Activated CD4-positive, CD25-positive, alpha-beta regulatory T cell treated with anti-CD3 and anti-CD28 coated beads, Interleukin-2, amount 50 U/mL, for 72 hours (primary cell): ENCODE measurements around the gene PPP1R12B.
"Not testable (repeated sequence)": the region's sequence is repeated elsewhere in the genome, so short reads cannot be mapped to it uniquely, and the experiment has no call there.

ENCODE experiments used
- DNase-seq: peaks from one replicate; pipeline ENCODE4 v3.0.0; 2021

Gene PPP1R12B

DNA sequence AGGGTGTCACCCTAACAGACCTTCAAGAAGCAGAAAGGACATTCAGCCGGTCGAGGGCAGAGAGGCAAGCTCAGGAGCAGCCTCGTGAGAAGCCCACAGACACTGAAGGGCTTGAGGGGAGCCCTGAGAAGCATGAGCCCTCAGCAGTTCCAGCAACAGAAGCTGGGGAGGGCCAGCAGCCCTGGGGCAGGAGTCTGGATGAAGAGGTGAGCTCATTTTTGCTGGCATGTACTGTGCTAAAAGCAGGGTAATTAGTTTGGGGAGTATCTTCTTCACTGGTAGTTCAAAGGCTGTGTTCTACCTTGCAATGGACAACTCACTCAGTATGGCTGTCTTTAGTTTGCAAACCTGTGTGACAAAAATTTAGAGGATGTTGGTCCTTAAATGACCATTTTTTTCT is 144.6 kb downstream of the PPP1R12B start:
- DNase-seq = not testable (repeated sequence)

DNA sequence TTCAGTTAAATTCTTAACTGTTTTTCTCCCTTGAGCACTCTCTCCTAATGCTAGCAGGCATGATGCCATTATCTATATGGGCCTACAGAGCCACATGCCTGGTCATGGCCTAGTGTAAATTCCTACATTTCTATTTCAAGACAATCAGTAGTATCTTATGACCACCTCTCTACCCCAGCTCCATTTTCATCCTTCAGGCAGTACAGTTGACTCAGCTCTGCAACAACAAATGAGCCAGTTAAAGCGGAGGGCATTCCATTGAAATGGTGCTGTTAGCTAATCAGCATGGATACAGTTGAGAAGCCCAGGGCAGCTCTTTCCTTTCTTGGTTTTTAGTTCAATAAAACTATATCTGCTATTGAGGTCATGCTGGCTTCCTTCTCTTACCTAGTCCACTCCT is 150.0 kb downstream of the PPP1R12B start:
- no peak for DNase-seq

DNA sequence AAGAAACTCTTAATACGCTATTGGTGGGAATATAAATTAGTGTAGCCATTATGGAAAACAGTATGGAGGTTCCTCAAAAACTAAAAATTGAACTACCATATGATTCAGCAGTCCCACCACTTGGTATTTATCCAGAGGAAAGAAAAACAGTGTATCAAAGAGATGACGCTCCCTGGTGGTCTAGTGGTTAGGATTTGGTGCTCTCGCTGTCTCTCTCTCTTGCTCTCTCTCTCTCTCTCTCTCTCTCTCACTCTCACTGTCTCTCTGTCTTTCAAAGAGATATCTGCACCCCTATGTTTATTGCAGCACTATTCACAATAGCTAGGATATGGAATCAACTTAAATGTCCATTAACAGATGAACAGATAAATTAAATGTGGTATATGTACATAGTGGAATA is 151.5 kb downstream of the PPP1R12B start:
- DNase-seq = not testable (repeated sequence)

DNA sequence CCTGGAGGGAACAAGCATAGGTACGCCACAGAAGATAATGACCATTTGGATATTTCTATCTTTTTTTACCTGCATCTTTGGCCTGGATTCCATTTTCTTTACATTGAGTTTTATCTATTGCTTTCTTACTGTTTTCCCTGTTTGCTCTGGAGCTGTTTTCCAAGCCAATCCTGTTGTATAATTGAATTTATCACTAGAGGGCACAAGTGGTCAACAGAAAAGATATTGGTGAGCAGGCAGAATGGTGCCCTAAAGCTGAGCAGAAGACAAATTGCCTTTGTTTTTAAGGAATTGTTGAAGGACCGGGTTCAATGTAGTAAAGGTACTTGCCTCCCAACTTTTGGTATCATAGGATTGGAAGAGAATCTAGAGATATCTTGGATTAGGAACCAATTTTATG is 152.8 kb downstream of the PPP1R12B start:
- no peak for DNase-seq

DNA sequence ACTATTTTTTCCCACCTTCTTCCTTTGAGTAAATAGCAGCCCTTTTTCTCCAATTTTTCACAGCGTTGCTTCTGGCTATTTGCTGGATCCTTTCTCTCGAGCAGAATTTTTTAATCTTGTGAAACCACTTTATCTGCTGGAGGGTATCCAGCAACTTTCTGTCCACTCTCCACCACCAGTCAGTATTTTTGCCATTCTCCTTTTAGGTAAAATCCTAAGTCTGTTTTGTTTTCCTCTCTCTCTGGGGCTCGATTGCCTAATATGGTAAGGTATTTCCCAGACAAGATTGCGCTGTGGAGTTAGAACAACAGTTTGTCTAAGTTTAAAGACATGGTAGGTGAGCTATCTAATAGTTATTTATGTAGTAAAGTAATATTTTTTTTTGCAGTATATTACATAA is 156.9 kb downstream of the PPP1R12B start:
- no peak for DNase-seq

DNA sequence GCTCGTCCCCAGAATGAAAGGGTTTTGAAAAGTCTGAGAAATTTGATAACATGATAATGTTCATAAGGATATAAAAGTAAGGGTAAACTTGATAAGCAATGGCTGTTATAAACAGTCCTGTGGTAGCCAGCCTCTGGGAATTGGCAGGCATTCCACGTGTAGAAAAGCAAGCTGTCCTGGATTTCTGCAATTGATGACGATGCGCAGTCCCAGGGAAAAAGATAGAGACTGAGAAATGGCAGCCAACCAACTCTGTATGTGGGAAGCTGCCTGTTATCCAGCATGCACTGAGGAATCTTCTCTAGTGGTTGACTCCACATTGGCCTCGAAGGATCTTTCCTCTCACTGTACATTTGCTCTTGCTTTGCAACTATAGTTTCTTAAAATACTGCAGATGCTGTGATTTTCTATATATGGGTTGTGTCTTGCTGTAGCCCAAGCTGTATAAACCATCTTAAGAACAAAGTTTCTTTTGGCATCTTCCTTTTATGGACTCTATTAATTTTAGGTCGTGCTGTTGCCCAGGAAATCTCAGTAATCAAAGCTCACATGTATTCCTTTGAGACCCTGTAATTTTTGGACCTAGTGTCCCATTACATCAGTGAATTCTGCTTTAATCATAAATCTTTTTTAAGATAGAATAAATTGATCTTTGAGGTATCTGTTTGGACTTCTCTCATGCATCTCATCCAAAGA is 157.5 kb downstream of the PPP1R12B start:
- not testable (repeated sequence) for DNase-seq

DNA sequence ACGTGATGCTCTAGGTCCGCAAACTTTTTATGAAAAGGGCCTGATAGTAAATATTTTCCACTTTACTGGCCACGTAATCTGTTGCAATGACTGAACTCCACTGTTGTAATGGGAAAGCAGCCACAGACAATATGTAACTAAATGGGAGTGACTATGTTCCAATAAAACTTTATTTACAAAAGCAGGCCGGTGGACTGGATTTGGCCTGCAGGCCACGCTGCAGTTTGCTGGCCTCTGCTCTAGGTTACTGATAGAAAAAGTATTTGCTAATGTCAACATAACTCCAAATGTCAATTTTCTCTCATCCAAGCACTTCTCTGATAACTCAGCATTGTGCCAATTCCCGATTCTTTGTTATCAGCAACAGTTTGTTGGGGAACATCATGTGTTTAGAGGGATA is 160.4 kb downstream of the PPP1R12B start:
- DNase-seq = not testable (repeated sequence)

DNA sequence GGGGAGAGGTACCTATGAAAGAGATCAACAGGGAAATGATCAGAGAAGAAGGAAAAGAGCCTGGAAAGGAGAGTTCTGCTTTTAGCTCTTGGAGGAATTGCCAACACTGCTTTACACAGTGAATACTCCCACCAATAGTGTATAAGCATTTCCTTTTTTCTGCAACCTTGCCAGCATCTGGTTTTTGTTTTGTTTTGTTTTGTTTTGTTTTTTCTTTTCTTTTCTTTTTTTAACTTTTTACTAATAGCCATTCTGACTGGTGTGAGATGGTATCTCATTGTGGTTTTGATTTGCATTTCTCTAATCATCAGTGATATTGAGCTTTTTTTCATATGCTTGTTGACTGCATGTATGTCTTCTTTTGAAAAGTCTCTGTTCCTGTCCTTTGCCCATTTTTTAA is 165.4 kb downstream of the PPP1R12B start:
- DNase-seq = not testable (repeated sequence)

DNA sequence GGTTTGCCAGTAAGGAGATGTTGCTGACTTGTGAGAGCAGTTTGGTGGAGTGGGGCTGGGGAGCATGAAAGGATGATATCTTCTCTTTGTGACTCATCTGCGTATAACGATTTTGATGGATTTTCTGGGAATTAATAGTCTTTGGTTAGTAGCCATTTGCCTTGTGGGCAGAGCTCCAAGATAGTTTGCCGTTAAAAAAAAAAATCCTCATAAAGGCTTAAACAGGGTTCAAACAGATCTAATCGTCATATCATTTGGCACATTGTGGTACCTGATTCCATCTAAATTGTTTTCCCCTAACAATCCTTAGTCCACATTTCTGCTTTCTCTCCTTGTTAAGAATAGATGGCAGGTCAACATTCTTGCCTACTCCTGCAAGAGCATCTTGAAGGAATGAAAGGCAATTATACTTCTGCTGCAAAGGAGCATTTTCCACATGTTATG is 168.0 kb downstream of the PPP1R12B start:
- DNase-seq = no peak

DNA sequence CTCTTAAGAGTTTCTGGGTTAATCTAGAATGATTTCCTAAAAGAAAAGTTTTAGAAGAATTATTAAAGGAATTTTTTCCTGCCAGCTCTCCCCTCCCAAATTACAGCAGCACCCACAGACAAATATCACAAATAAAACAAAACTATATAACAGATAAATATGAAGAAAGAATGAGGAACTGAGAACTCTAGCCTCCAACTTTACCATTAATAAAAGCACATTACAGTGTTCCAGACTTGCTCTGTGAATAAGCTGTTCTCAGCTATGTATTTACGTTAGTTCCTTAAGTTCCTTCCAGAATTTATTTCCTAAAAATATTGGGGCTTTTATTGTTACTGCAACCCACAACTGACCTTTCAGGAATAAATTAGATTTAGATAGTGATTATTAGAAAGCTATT is 168.6 kb downstream of the PPP1R12B start:
- DNase-seq = not testable (repeated sequence)

DNA sequence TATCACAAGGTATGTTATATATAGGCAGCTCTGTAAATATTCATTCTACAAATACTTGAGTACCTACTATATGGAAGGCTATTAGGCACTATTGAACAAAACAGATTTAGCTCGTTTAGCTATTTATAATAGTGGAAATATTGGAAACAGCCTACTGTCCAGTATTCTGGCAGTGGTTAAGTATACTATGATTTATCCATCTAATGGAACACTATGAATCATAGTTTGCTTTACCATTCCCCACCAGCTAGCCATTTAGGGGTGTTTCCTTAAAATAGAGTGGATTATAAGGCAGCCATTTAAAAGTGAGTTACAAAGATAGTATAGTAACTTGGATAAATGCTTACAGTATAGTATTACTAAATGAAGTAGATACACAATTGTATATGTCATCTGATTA is 169.7 kb downstream of the PPP1R12B start:
- DNase-seq = not testable (repeated sequence)

DNA sequence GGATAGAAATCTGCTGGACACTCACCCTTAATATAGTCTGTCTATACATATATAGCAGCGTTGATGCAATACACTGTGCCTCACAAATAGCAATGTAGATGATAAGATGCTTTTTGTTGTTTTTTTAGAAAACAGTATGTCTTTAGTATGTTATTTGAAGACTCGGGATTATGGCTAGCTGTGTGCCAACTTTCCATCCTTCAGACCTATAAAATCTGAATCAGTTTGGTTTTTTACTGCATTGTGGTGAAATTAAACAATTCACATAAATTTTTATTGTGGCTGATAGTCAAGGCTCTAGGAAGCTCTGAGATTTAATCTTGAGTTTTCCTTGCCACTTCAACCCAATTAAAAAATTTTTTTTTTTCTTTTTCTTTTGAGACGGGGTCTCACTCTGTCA is 170.4 kb downstream of the PPP1R12B start:
- not testable (repeated sequence) for DNase-seq

DNA sequence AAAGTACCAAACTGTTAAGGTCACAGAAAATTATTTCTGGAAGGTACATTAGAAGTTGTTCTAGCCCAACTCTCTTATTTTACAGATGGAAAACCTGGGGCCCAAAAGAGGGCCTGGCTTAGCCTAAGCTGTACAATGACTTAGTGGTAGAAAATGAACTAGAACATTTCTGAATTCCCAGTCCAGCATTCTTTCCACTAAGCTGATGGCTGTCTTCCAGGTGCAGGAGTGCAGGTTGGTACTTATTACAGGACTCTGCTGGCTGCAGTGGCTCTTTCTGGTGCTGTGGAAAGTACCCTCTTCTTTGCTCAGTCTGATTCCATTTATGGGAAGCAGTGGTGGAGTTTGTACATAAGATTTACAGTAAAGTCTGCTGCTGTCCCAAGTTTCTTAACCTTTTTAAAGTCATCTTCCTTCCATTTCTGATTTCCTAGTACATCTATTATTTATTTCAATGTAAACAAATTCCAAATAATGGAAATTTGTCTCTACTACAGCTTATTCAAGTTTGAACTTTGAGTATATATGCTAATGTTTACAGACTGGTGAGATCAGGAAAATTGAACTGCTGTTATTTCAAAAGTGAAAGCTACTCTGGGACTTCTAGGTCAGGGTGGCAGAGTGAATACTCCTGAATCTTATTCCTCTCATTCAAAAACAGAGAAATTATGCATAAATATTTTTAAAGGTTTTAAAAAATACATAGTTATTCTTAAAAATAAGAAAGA is 171.8 kb downstream of the PPP1R12B start:
- not testable (repeated sequence) for DNase-seq

DNA sequence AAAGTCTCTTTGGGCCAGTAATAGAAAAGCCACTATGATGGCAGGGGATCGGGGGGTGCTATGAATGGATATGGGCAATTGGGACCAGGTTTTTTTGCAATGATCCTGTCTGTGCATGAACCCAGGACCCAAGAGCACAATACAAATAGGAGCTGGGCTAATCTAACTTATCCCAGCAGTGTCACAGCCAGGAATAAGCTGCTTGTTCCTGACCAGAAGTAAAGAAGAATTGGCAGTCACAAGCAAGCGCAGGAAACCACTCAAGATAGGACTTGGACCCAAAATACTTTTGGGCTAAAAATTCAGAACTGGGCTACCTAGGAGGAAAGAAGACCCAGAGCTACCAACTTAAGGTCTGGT is 172.3 kb downstream of the PPP1R12B start:
- not testable (repeated sequence) for DNase-seq

DNA sequence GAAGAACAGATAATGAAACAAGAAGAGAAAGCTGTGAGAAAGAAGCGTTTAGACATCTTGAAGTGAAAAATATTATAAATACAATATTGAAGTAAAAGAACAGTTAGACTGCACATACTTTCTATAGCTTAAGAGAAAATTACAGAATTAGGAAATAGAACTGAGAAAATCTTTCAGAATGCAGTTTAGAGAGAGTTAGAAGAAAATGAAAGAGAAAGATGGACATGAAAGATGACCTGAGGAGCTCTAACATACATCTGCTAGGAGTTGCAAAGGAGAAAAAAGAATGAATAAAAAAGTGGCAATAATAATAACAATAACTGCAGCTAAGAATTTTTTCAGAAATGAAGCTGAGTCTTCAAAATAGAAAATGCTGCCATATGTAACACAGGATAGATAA is 173.0 kb downstream of the PPP1R12B start:
- not testable (repeated sequence) for DNase-seq

DNA sequence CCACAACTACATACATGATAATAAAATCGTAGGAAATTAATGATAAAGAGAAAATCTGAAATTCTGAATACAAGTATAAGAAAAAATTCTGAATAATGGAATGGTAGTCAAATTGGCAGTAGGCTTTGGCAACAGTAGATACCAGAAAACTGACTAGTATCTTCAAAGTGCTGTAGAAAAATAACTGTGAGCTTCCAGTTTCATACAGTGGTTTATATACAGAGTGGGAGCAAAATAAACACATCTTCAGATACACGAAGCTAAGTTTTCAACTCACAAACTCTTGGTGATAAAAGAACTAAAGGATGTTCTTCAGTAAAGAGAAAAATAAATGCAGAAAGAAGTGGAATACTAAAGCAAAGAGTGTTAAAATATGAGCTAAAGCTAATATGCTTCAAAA is 173.4 kb downstream of the PPP1R12B start:
- DNase-seq = no peak

DNA sequence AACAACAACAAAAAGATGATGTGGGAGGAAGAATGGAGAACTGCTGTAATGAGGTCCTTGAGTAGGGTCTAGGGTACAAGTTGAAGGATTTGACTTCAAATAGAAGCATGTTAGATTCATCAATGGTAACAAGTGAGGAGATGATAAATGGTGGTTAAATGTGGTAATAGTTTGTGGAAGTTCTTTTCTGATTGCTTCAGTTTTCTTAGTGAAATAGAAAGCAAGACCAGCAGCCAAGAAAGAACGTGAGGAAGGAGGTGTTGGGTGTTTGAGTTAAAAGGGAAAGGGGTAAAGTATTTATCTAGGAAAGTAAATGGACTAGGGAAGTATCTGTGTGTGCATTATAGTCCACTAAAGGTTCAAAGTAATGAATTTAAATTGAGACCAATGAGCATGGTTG is 177.6 kb downstream of the PPP1R12B start:
- not testable (repeated sequence) for DNase-seq

DNA sequence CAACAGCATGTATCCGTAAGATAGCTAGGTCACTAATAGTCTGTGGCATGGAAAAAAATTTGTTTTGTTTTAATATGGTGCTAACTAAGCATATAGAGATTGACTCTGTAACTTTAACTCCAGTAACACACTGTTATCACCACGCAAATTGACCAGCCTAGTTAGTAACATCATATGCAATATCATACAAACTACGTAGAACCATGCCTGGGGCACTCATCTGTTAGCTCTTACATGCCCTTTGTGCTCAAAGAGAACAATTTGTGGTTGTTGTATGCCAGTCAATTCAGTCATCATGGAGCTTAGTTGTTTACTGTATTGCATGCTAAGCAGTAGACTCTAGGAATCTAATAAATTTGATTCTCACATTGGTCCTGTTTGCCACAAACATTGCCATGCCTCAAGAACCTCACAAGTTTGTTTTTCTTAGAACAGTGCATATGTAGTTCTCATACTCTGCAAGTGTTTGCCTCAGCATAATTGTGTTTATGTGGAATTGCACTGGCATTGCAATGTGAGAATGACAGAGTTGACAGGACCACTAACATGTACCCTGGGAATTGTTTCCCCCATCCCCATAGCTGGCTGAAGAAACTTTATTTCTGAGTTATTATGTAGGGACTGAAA is 179.7 kb downstream of the PPP1R12B start:
- DNase-seq = not testable (repeated sequence)

DNA sequence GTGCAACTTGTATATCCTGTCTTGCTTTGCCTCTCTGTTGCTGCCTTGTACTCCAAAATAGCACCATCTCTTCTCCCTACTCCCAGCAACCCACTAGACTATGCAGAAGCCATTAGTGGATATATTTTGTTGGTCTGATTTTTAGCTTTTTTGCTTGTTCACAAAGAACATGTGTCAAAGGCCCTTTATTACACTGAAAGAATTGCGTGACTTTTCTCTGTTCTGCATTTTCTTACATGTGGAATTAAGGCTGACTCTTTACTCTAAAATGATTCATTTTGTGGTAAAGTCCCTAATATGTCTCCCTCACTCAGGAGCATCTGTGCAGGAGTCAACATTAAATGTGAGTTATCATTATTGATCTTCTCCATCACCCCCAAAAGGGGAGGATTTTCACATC is 182.2 kb downstream of the PPP1R12B start:
- DNase-seq = not testable (repeated sequence)

DNA sequence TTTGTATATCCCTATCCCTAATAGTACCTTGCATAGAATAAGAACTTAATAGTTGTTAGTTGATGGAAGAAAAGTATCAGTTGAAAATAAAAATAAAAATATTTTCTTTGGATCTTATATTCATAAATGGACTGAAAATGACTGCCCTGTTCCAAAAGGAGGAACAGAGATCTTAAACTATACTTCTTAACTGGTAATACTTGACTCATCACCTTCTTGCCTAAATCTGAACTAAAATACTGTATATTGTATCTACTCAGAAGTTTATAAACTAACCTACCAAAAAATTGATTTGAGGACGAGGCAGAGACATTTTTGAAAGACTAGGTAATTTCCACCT is 182.9 kb downstream of the PPP1R12B start:
- DNase-seq = no peak

DNA sequence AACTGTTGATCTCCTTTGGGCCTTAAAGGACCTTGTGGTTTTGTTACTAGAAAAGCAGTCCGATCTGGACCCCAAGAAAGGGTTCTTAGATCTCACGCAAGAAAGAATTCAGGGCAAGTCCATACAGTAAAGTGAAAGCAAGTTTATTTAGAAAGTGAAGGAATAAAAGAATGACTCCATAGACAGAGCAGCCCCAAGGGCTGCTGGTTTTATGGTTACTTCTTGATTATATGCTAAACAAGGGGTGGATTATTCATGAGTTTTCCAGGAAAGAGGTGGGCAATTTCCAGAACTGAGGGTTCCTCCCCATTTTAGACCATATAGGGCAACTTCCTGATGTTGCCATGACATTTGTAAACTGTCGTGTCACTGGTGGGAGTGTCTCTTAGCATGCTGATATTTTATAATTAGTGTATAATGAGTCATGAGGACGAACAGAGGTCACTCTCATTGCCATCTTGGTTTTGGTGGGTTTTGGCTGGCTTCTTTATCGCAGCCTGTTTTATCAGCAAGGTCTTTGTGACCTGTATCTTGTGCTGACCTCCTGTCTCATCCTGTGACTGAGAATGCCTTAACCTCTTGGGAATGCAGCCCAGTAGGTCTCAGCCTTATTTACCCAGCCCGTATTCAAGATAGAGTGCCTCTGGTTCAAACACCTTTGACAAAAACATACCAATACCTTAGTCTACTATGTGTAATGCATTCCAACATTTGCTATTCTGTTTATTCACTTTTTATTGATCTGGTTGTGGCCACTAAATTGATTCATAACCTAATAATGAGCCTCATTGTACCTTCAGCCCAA is 183.5 kb downstream of the PPP1R12B start:
- not testable (repeated sequence) for DNase-seq

DNA sequence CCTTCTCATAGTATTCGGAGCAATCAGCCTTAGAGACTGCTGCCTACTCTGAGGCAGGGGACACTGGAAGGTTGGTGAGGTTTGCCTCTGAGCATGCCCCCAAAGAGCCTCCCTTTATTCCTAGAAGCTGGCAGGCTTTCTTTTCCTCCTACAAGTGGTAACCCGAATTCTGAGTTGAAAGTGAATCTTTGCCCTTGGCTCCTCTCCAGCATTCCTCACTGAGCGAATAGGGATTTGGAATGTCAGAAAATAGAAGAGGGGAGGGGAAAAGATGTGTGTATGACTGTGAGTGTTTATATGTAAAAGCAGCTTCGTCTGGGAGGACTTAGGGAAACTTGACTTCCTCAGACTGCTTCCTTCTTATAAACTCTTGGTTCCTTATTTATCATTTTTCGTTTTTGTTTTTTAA is 190.7 kb downstream of the PPP1R12B start:
- DNase-seq = not testable (repeated sequence)

DNA sequence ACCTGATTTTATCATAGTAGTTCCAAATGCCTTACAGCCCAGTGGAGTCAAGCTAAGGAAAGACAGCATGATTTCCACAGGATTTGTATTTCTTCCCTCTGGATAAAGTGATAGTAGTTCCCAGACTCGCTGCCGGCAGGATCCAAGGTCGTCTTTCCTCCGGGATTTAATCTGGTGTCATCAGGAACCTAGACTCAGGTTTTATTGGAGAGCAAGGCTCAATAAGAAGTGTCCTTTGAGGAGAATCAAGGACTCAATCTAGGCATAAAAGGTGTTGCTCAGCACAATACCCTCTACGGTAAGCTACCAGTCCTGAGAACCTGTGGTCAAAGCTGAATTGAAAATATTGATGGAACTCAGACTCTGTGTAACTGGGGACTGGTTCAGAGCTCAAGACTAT is 191.1 kb downstream of the PPP1R12B start:
- not testable (repeated sequence) for DNase-seq
